ENCODE results near the gene EYA2. TPM values are rescaled to one million over a fixed set of nuclear protein-coding genes. Genes with fewer than 3 reads are reported as not detected.
"Not testable (repeated sequence)": the region's sequence is repeated elsewhere in the genome, so short reads cannot be mapped to it uniquely, and the experiment has no call there.

EYA2 gene
- total and polyA plus RNA-seq, 9 donors, result 1.5 to 8.6 (median 3.2) TPM

- WGBS (ENCODE audit: insufficient coverage), result 75% methylated on average over 5 of the region's 7 CpGs
- no peak overlapping the region for H3K4me3 ChIP-seq (ENCODE audit: low read length)
- no peak overlapping the region for H3K27ac ChIP-seq (ENCODE audit: low read length)
- DNase-seq, result no peak
- no peaks in the 10 kb centered on the region for H3K36me3 ChIP-seq (ENCODE audit: control insufficient read depth, insufficient read depth, low read length)
- H3K9me3 ChIP-seq (replicated peaks; ENCODE audit: control insufficient read depth, low read depth, low read length), result no peaks in the 10 kb centered on the region
- H3K4me1 ChIP-seq (ENCODE audit: control insufficient read depth, insufficient read depth, low read length), result no peaks in the 10 kb centered on the region
- H3K27me3 ChIP-seq (ENCODE audit: control insufficient read depth, insufficient read depth, low read length), result peaks cover 6% of the 10 kb centered on the region
Measured at GRCh38 chr20:46903937-46904336, 9.3 kb downstream of the EYA2 start.

GRCh38 chr20:46905364-46906125 is 10.9 kb downstream of the EYA2 start:
- no peaks in the 10 kb centered on the region for H3K9me3 ChIP-seq (replicated peaks; ENCODE audit: control insufficient read depth, low read depth, low read length)
- no peaks in the 10 kb centered on the region for H3K4me1 ChIP-seq (ENCODE audit: control insufficient read depth, insufficient read depth, low read length)
- peak overlapping the region; percentile 17 for H3K27ac ChIP-seq (ENCODE audit: low read length)
- no CpG with 5 or more reads among the region's 5 CpGs for WGBS (ENCODE audit: insufficient coverage)
- H3K27me3 ChIP-seq (ENCODE audit: control insufficient read depth, insufficient read depth, low read length), result peaks cover 6% of the 10 kb centered on the region
- H3K36me3 ChIP-seq (ENCODE audit: control insufficient read depth, insufficient read depth, low read length), result no peaks in the 10 kb centered on the region
- DNase-seq, result peak; percentile 53
- H3K4me3 ChIP-seq (ENCODE audit: low read length), result no peak overlapping the region

GRCh38 chr20:46913329-46914044 is 18.8 kb downstream of the EYA2 start:
- peaks cover 2% of the 10 kb centered on the region for H3K27me3 ChIP-seq (ENCODE audit: control insufficient read depth, insufficient read depth, low read length)
- peaks cover 9% of the 10 kb centered on the region for H3K4me1 ChIP-seq (ENCODE audit: control insufficient read depth, insufficient read depth, low read length)
- no peaks in the 10 kb centered on the region for H3K36me3 ChIP-seq (ENCODE audit: control insufficient read depth, insufficient read depth, low read length)
- H3K4me3 ChIP-seq (ENCODE audit: low read length), result no peak overlapping the region
- peaks cover 3% of the 10 kb centered on the region for H3K9me3 ChIP-seq (replicated peaks; ENCODE audit: control insufficient read depth, low read depth, low read length)
- no peak overlapping the region for H3K27ac ChIP-seq (ENCODE audit: low read length)
- DNase-seq, result no peak
- 75% methylated on average over 3 of the region's 5 CpGs for WGBS (ENCODE audit: insufficient coverage)

- Histone ChIP-seq H3K4me1 (ENCODE audit: control insufficient read depth, insufficient read depth, low read length) (peaks cover 9% of the 10 kb centered on the region), H3K27me3 (ENCODE audit: control insufficient read depth, insufficient read depth, low read length) (peaks cover 2% of the 10 kb centered on the region), H3K27ac (ENCODE audit: low read length) (peak overlapping the region; percentile 54), H3K4me3 (ENCODE audit: low read length) (no peak overlapping the region), H3K9me3 (replicated peaks; ENCODE audit: control insufficient read depth, low read depth, low read length) (peaks cover 9% of the 10 kb centered on the region), H3K36me3 (ENCODE audit: control insufficient read depth, insufficient read depth, low read length) (no peaks in the 10 kb centered on the region)
- peak; percentile 81 for DNase-seq
- WGBS (ENCODE audit: insufficient coverage), result 44% methylated on average over 12 of the region's 15 CpGs
Measured at GRCh38 chr20:46914789-46915379, 20.2 kb downstream of the EYA2 start.

GRCh38 chr20:46915575-46916257 is 21.1 kb downstream of the EYA2 start:
- H3K36me3 ChIP-seq (ENCODE audit: control insufficient read depth, insufficient read depth, low read length), result no peaks in the 10 kb centered on the region
- peaks cover 9% of the 10 kb centered on the region for H3K4me1 ChIP-seq (ENCODE audit: control insufficient read depth, insufficient read depth, low read length)
- H3K27ac ChIP-seq (ENCODE audit: low read length), result peak overlapping the region; percentile 54
- DNase-seq, result peak; percentile 73
- H3K9me3 ChIP-seq (replicated peaks; ENCODE audit: control insufficient read depth, low read depth, low read length), result peaks cover 9% of the 10 kb centered on the region
- H3K27me3 ChIP-seq (ENCODE audit: control insufficient read depth, insufficient read depth, low read length), result no peaks in the 10 kb centered on the region
- H3K4me3 ChIP-seq (ENCODE audit: low read length), result no peak overlapping the region
- WGBS (ENCODE audit: insufficient coverage), result 46% methylated on average over 3 of the region's 8 CpGs

GRCh38 chr20:46916258-46916603 is 21.6 kb downstream of the EYA2 start:
- H3K27ac ChIP-seq (ENCODE audit: low read length), result peak overlapping the region; percentile 24
- H3K27me3 ChIP-seq (ENCODE audit: control insufficient read depth, insufficient read depth, low read length), result no peaks in the 10 kb centered on the region
- DNase-seq, result no peak
- WGBS (ENCODE audit: insufficient coverage), result 54% methylated on average over 1 of the region's 1 CpG
- no peaks in the 10 kb centered on the region for H3K36me3 ChIP-seq (ENCODE audit: control insufficient read depth, insufficient read depth, low read length)
- H3K4me1 ChIP-seq (ENCODE audit: control insufficient read depth, insufficient read depth, low read length), result peaks cover 9% of the 10 kb centered on the region
- peaks cover 9% of the 10 kb centered on the region for H3K9me3 ChIP-seq (replicated peaks; ENCODE audit: control insufficient read depth, low read depth, low read length)
- H3K4me3 ChIP-seq (ENCODE audit: low read length), result no peak overlapping the region

GRCh38 chr20:46917155-46917554 is 22.5 kb downstream of the EYA2 start:
- H3K4me1 ChIP-seq (ENCODE audit: control insufficient read depth, insufficient read depth, low read length), result peaks cover 9% of the 10 kb centered on the region
- no peak overlapping the region for H3K4me3 ChIP-seq (ENCODE audit: low read length)
- peaks cover 9% of the 10 kb centered on the region for H3K9me3 ChIP-seq (replicated peaks; ENCODE audit: control insufficient read depth, low read depth, low read length)
- DNase-seq, result no peak
- 89% methylated on average over 5 of the region's 7 CpGs for WGBS (ENCODE audit: insufficient coverage)
- H3K36me3 ChIP-seq (ENCODE audit: control insufficient read depth, insufficient read depth, low read length), result no peaks in the 10 kb centered on the region
- H3K27ac ChIP-seq (ENCODE audit: low read length), result no peak overlapping the region
- no peaks in the 10 kb centered on the region for H3K27me3 ChIP-seq (ENCODE audit: control insufficient read depth, insufficient read depth, low read length)

GRCh38 chr20:46920114-46920513 is 25.5 kb downstream of the EYA2 start:
- Histone ChIP-seq H3K9me3 (replicated peaks; ENCODE audit: control insufficient read depth, low read depth, low read length) (peaks cover 6% of the 10 kb centered on the region), H3K4me1 (ENCODE audit: control insufficient read depth, insufficient read depth, low read length) (peaks cover 4% of the 10 kb centered on the region), H3K27me3 (ENCODE audit: control insufficient read depth, insufficient read depth, low read length) (no peaks in the 10 kb centered on the region), H3K4me3 (ENCODE audit: low read length) (no peak overlapping the region), H3K27ac (ENCODE audit: low read length) (no peak overlapping the region), H3K36me3 (ENCODE audit: control insufficient read depth, insufficient read depth, low read length) (no peaks in the 10 kb centered on the region)
- DNase-seq, result no peak
- 89% methylated on average over 3 of the region's 6 CpGs for WGBS (ENCODE audit: insufficient coverage)

GRCh38 chr20:46922841-46923240 is 28.2 kb downstream of the EYA2 start:
- not testable (repeated sequence) for H3K4me3 ChIP-seq (ENCODE audit: low read length); H3K27ac ChIP-seq (ENCODE audit: low read length); H3K4me1 ChIP-seq (ENCODE audit: control insufficient read depth, insufficient read depth, low read length); H3K27me3 ChIP-seq (ENCODE audit: control insufficient read depth, insufficient read depth, low read length); H3K36me3 ChIP-seq (ENCODE audit: control insufficient read depth, insufficient read depth, low read length); H3K9me3 ChIP-seq (replicated peaks; ENCODE audit: control insufficient read depth, low read depth, low read length); DNase-seq
- WGBS (ENCODE audit: insufficient coverage), result 81% methylated on average over 4 of the region's 9 CpGs

- H3K27me3 ChIP-seq (ENCODE audit: control insufficient read depth, insufficient read depth, low read length), result peaks cover 4% of the 10 kb centered on the region
- WGBS (ENCODE audit: insufficient coverage), result 52% methylated on average over 3 of the region's 4 CpGs
Measured at GRCh38 chr20:46923550-46923949, 28.9 kb downstream of the EYA2 start.

More at GRCh38 chr20:46923550-46923949, 28.9 kb downstream of the EYA2 start:
- Histone ChIP-seq H3K4me1 (ENCODE audit: control insufficient read depth, insufficient read depth, low read length) (no peaks in the 10 kb centered on the region), H3K27ac (ENCODE audit: low read length) (no peak overlapping the region), H3K9me3 (replicated peaks; ENCODE audit: control insufficient read depth, low read depth, low read length) (peaks cover 6% of the 10 kb centered on the region), H3K36me3 (ENCODE audit: control insufficient read depth, insufficient read depth, low read length) (no peaks in the 10 kb centered on the region), H3K4me3 (ENCODE audit: low read length) (no peak overlapping the region)
- DNase-seq, result no peak

All from muscle of leg (tissue), 11 donors.